Measurements from ENCODE around the gene DGKB.
A peak's percentile ranks its signal among the peaks of the same experiment; 100 is the strongest.

Gene DGKB

GRCh38 chr7:14759785-14760184 lies 142.8 kb downstream of the DGKB start:
- ATAC-seq (replicated peaks) (no peak), DNase-seq (no peak)
- Mint-ChIP-seq H3K27me3 (no peaks in the 10 kb centered on the region), H3K36me3 (ENCODE audit: insufficient read depth) (no peaks in the 10 kb centered on the region), H3K4me1 (ENCODE audit: low read depth in 2 of 2) (no peaks in the 10 kb centered on the region), H3K9me3 (peaks cover 0 to 8% of the 10 kb centered on the region in 2 donors), H3K4me3 (no peak overlapping the region), H3K27ac (no peak overlapping the region)

- ATAC-seq (replicated peaks) (no peak), DNase-seq (no peak)
Observed at GRCh38 chr7:14754631-14755030, 147.9 kb downstream of the DGKB start.

GRCh38 chr7:14752301-14752700 lies 150.2 kb downstream of the DGKB start:
- no peak overlapping the region for H3K27ac Mint-ChIP-seq
- no peaks in the 10 kb centered on the region for H3K4me1 Mint-ChIP-seq (ENCODE audit: low read depth in 2 of 2)
- no peaks in the 10 kb centered on the region for H3K27me3 Mint-ChIP-seq
- H3K4me3 Mint-ChIP-seq = no peak overlapping the region
- peaks cover 0 to 2% of the 10 kb centered on the region in 2 donors for H3K9me3 Mint-ChIP-seq
- DNase-seq = no peak
- ATAC-seq (replicated peaks) = no peak
- no peaks in the 10 kb centered on the region for H3K36me3 Mint-ChIP-seq (ENCODE audit: insufficient read depth)

More at GRCh38 chr7:14754631-14755030, 147.9 kb downstream of the DGKB start:
- Mint-ChIP-seq H3K36me3 (ENCODE audit: insufficient read depth) (no peaks in the 10 kb centered on the region), H3K9me3 (no peaks in the 10 kb centered on the region), H3K4me1 (ENCODE audit: low read depth in 2 of 2) (no peaks in the 10 kb centered on the region), H3K4me3 (no peak overlapping the region), H3K27me3 (no peaks in the 10 kb centered on the region), H3K27ac (no peak overlapping the region)

GRCh38 chr7:14751461-14751860 lies 151.1 kb downstream of the DGKB start:
- H3K4me1 Mint-ChIP-seq (ENCODE audit: low read depth in 2 of 2) = no peaks in the 10 kb centered on the region
- ATAC-seq (replicated peaks) = no peak
- H3K36me3 Mint-ChIP-seq (ENCODE audit: insufficient read depth) = no peaks in the 10 kb centered on the region
- no peaks in the 10 kb centered on the region for H3K27me3 Mint-ChIP-seq
- peaks cover 0 to 2% of the 10 kb centered on the region in 2 donors for H3K9me3 Mint-ChIP-seq
- no peak overlapping the region for H3K27ac Mint-ChIP-seq
- no peak overlapping the region for H3K4me3 Mint-ChIP-seq
- DNase-seq = no peak

GRCh38 chr7:14748461-14748860 lies 154.1 kb downstream of the DGKB start:
- ATAC-seq (replicated peaks) (no peak), DNase-seq (no peak)
- Mint-ChIP-seq H3K9me3 (peaks cover 0 to 2% of the 10 kb centered on the region in 2 donors), H3K27me3 (no peaks in the 10 kb centered on the region), H3K4me1 (ENCODE audit: low read depth in 2 of 2) (no peaks in the 10 kb centered on the region), H3K4me3 (no peak overlapping the region), H3K27ac (no peak overlapping the region), H3K36me3 (ENCODE audit: insufficient read depth) (no peaks in the 10 kb centered on the region)

GRCh38 chr7:14747701-14748100 lies 154.8 kb downstream of the DGKB start:
- Mint-ChIP-seq H3K4me1 (ENCODE audit: low read depth in 2 of 2) (no peaks in the 10 kb centered on the region), H3K9me3 (peaks cover 0 to 2% of the 10 kb centered on the region in 2 donors), H3K36me3 (ENCODE audit: insufficient read depth) (no peaks in the 10 kb centered on the region), H3K4me3 (no peak overlapping the region), H3K27me3 (no peaks in the 10 kb centered on the region), H3K27ac (no peak overlapping the region)
- DNase-seq (no peak), ATAC-seq (replicated peaks) (no peak)

- ATAC-seq (replicated peaks) (no peak), DNase-seq (no peak)
- no peaks in the 10 kb centered on the region for H3K27me3 Mint-ChIP-seq
- peaks cover 0 to 4% of the 10 kb centered on the region in 2 donors for H3K9me3 Mint-ChIP-seq
- no peak overlapping the region for H3K4me3 Mint-ChIP-seq
- H3K27ac Mint-ChIP-seq = no peak overlapping the region
- peaks cover 0 to under 1% of the 10 kb centered on the region in 2 donors for H3K4me1 Mint-ChIP-seq (ENCODE audit: low read depth in 2 of 2)
- no peaks in the 10 kb centered on the region for H3K36me3 Mint-ChIP-seq (ENCODE audit: insufficient read depth)
Observed at GRCh38 chr7:14745076-14745475, 157.5 kb downstream of the DGKB start.

- Mint-ChIP-seq H3K4me1 (ENCODE audit: low read depth in 2 of 2) (peaks cover 4 to 6% of the 10 kb centered on the region in 2 donors), H3K36me3 (ENCODE audit: insufficient read depth) (no peaks in the 10 kb centered on the region), H3K27me3 (no peaks in the 10 kb centered on the region), H3K4me3 (no peak overlapping the region), H3K9me3 (peaks cover 0 to 6% of the 10 kb centered on the region in 2 donors), H3K27ac (no peak overlapping the region)
- ATAC-seq (replicated peaks) = no peak
- no peak for DNase-seq
Observed at GRCh38 chr7:14740606-14741005, 161.9 kb downstream of the DGKB start.

GRCh38 chr7:14739841-14740185 lies 162.7 kb downstream of the DGKB start:
- Mint-ChIP-seq H3K9me3 (peaks cover 0 to 6% of the 10 kb centered on the region in 2 donors), H3K36me3 (ENCODE audit: insufficient read depth) (no peaks in the 10 kb centered on the region), H3K27ac (peak overlapping the region in 1 of 2 donors; percentile 32), H3K4me3 (peak overlapping the region; percentile 41 to 45), H3K27me3 (no peaks in the 10 kb centered on the region), H3K4me1 (ENCODE audit: low read depth in 2 of 2) (peaks cover 4 to 6% of the 10 kb centered on the region in 2 donors)
- no peak for DNase-seq
- no peak for ATAC-seq (replicated peaks)

- Mint-ChIP-seq H3K4me1 (ENCODE audit: low read depth in 2 of 2) (peaks cover 4 to 6% of the 10 kb centered on the region in 2 donors), H3K9me3 (peaks cover 0 to 6% of the 10 kb centered on the region in 2 donors)
Observed at GRCh38 chr7:14739168-14739840, 163.2 kb downstream of the DGKB start.

GRCh38 chr7:14738086-14738485 lies 164.5 kb downstream of the DGKB start:
- H3K27me3 Mint-ChIP-seq = no peaks in the 10 kb centered on the region
- DNase-seq (no peak), ATAC-seq (replicated peaks) (no peak)
- H3K9me3 Mint-ChIP-seq = peaks cover 0 to 6% of the 10 kb centered on the region in 2 donors
- peaks cover 4 to 6% of the 10 kb centered on the region in 2 donors for H3K4me1 Mint-ChIP-seq (ENCODE audit: low read depth in 2 of 2)
- no peak overlapping the region for H3K27ac Mint-ChIP-seq
- no peak overlapping the region for H3K4me3 Mint-ChIP-seq
- no peaks in the 10 kb centered on the region for H3K36me3 Mint-ChIP-seq (ENCODE audit: insufficient read depth)

More at GRCh38 chr7:14739168-14739840, 163.2 kb downstream of the DGKB start:
- Mint-ChIP-seq H3K36me3 (ENCODE audit: insufficient read depth) (no peaks in the 10 kb centered on the region), H3K27me3 (no peaks in the 10 kb centered on the region), H3K27ac (peak overlapping the region; percentile 35 to 49), H3K4me3 (peak overlapping the region; percentile 41 to 45)
- DNase-seq (no peak), ATAC-seq (replicated peaks) (no peak)

- DNase-seq (no peak), ATAC-seq (replicated peaks) (no peak)
- Mint-ChIP-seq H3K4me1 (ENCODE audit: low read depth in 2 of 2) (peaks cover 3% of the 10 kb centered on the region in 2 donors), H3K27ac (no peak overlapping the region), H3K27me3 (no peaks in the 10 kb centered on the region), H3K4me3 (no peak overlapping the region), H3K36me3 (ENCODE audit: insufficient read depth) (no peaks in the 10 kb centered on the region), H3K9me3 (peaks cover 0 to 4% of the 10 kb centered on the region in 2 donors)
Observed at GRCh38 chr7:14734839-14735321, 167.7 kb downstream of the DGKB start.

GRCh38 chr7:14720785-14721184 lies 181.8 kb downstream of the DGKB start:
- no peak overlapping the region for H3K27ac Mint-ChIP-seq
- no peaks in the 10 kb centered on the region for H3K27me3 Mint-ChIP-seq
- H3K4me1 Mint-ChIP-seq (ENCODE audit: low read depth in 2 of 2) = no peaks in the 10 kb centered on the region
- no peaks in the 10 kb centered on the region for H3K36me3 Mint-ChIP-seq (ENCODE audit: insufficient read depth)
- H3K4me3 Mint-ChIP-seq = no peak overlapping the region
- DNase-seq (no peak), ATAC-seq (replicated peaks) (no peak)
- no peaks in the 10 kb centered on the region for H3K9me3 Mint-ChIP-seq

GRCh38 chr7:14717816-14718215 lies 184.7 kb downstream of the DGKB start:
- H3K36me3 Mint-ChIP-seq (ENCODE audit: insufficient read depth) = no peaks in the 10 kb centered on the region
- no peaks in the 10 kb centered on the region for H3K27me3 Mint-ChIP-seq
- no peak overlapping the region for H3K27ac Mint-ChIP-seq
- DNase-seq = no peak
- no peaks in the 10 kb centered on the region for H3K4me1 Mint-ChIP-seq (ENCODE audit: low read depth in 2 of 2)
- no peak overlapping the region for H3K4me3 Mint-ChIP-seq
- no peaks in the 10 kb centered on the region for H3K9me3 Mint-ChIP-seq
- no peak for ATAC-seq (replicated peaks)

Data from effector memory CD8-positive, alpha-beta T cell (primary cell).